Gastroesophageal sphincter (tissue), 4 donors: ENCODE data around the gene TMEM267. TPM values are rescaled to one million over a fixed set of nuclear protein-coding genes. Genes with fewer than 3 reads are reported as not detected.

Experiments used
- ATAC-seq: fragments of 150-250 bp; one replicate; pipeline ENCODE4 v1.9.1; 2016; ENCODE audit warnings: mild to moderate bottlenecking, moderate library complexity
- H3K27ac ChIP-seq, 4 donors: fragments of 200-600 bp; sonication (generic) in 3 of 4; 1 replicate in 3 of 4; 2 replicates in 1 of 4; pipeline ENCODE4 v1.5.1; 2016 to 2019
- H3K27me3 ChIP-seq: fragments of 200-600 bp; sonication (generic); one replicate; pipeline ENCODE4 v1.5.1; 2019
- H3K36me3 ChIP-seq, 2 donors: fragments of 200-600 bp; sonication (generic); one replicate each; pipeline ENCODE4 v1.5.1; 2019; ENCODE audit warnings: control low read depth in 1 of 2
- H3K4me1 ChIP-seq, 3 donors: fragments of 200-600 bp; sonication (generic); 1 replicate in 2 of 3; 2 replicates in 1 of 3; pipeline ENCODE4 v1.5.1; 2016 to 2019; ENCODE audit warnings: control low read depth in 2 of 3
- H3K4me3 ChIP-seq, 2 donors: fragments of 200-600 bp; sonication (generic); one replicate each; pipeline ENCODE4 v1.5.1; 2019; ENCODE audit warnings: mild to moderate bottlenecking in 1 of 2, moderate library complexity in 1 of 2
- H3K9me3 ChIP-seq, 3 donors: fragments of 200-600 bp; sonication (generic); one replicate each; pipeline ENCODE4 v1.5.1; 2017 to 2019; ENCODE audit warnings: control low read depth in 2 of 3
- CTCF ChIP-seq, 4 experiments: fragments of 200-600 bp in 2 of 4; fragments of 450-650 bp in 2 of 4; sonication (generic) in 1 of 4; IDR thresholded peaks; one replicate each; pipeline ENCODE4 v1.5.1; 2017 to 2019; ENCODE audit warnings: antibody characterized with exemption in 4 of 4, mild to moderate bottlenecking in 2 of 4, moderate library complexity in 2 of 4
- EP300 ChIP-seq: sonication (generic); formaldehyde crosslinking; IDR thresholded peaks from one replicate; pipeline ENCODE4 v1.6.1; 2017; ENCODE audit warnings: antibody characterized with exemption, mild to moderate bottlenecking
- POLR2A ChIP-seq, 2 donors: fragments of 450-650 bp; IDR thresholded peaks; one replicate each; pipeline ENCODE4 v1.6.1; 2017; ENCODE audit warnings: antibody characterized with exemption in 2 of 2, mild to moderate bottlenecking in 2 of 2, moderate library complexity in 1 of 2
- POLR2AphosphoS5 ChIP-seq: sonication (generic); formaldehyde crosslinking; IDR thresholded peaks from one replicate; pipeline ENCODE4 v1.6.1; 2017; ENCODE audit warnings: antibody characterized with exemption
- WGBS, 2 donors: methylation state at CpG; one replicate each; pipeline ENCODE4 v1.1.5; 2018; ENCODE audit warnings: low coverage in 1 of 2; 5-methylcytosine and 5-hydroxymethylcytosine counted together
- total RNA-seq, 4 donors: library from RNA; depleted of rRNA; stranded (reverse); fragments of >200 nt; gene quantifications; one replicate each; pipeline ENCODE4 v1.1.0, GENCODE V29; 2016

The TMEM267 gene
- total RNA-seq, 4 donors from 2014 or later = 9.6 to 13.0 (median 11.2) TPM

- no peaks in the 10 kb centered on the region for H3K9me3 ChIP-seq
- no peak for ATAC-seq
- TF ChIP-seq POLR2A (IDR thresholded peaks at IDR 0.05) (no peak), CTCF (IDR thresholded peaks at IDR 0.05) (no peak), EP300 (no peak)
- 100% methylated on average over 2 of the region's 2 CpGs; no CpG with 5 or more reads in 1 of the 2 donors for WGBS, 2 donors
- H3K27ac ChIP-seq = no peak overlapping the region
- H3K4me3 ChIP-seq = no peak overlapping the region
- H3K27me3 ChIP-seq = no peaks in the 10 kb centered on the region
- peaks cover 0 to 19% of the 10 kb centered on the region in 2 donors for H3K36me3 ChIP-seq
- H3K4me1 ChIP-seq = no peaks in the 10 kb centered on the region
These were observed 14.9 kb upstream of the TMEM267 start for GRCh38 chr5:43498581-43498980.

GRCh38 chr5:43497311-43498104 is 13.8 kb upstream of the TMEM267 start:
- H3K4me3 ChIP-seq = no peak overlapping the region
- H3K9me3 ChIP-seq = no peaks in the 10 kb centered on the region
- peaks cover 0 to 12% of the 10 kb centered on the region in 2 donors for H3K36me3 ChIP-seq
- TF ChIP-seq POLR2A (IDR thresholded peaks at IDR 0.05) = no peak
- no peak for TF ChIP-seq EP300
- no peak for TF ChIP-seq POLR2AphosphoS5
- no peak for TF ChIP-seq CTCF (IDR thresholded peaks at IDR 0.05)
- ATAC-seq = no peak
- no peak overlapping the region for H3K27ac ChIP-seq
- H3K4me1 ChIP-seq = no peaks in the 10 kb centered on the region
- H3K27me3 ChIP-seq = no peaks in the 10 kb centered on the region
- 90% methylated on average over 5 of the region's 5 CpGs for WGBS, 2 donors

- ATAC-seq = no peak
- H3K9me3 ChIP-seq = no peaks in the 10 kb centered on the region
- TF ChIP-seq CTCF (IDR thresholded peaks at IDR 0.05) (no peak), POLR2AphosphoS5 (no peak), POLR2A (IDR thresholded peaks at IDR 0.05) (no peak), EP300 (no peak)
- WGBS, 2 donors = 89 to 100% methylated on average over 1 of the region's 1 CpG
- no peaks in the 10 kb centered on the region for H3K4me1 ChIP-seq
- no peak overlapping the region for H3K4me3 ChIP-seq
- no peak overlapping the region for H3K27ac ChIP-seq
- H3K36me3 ChIP-seq = peaks cover 0 to 4% of the 10 kb centered on the region in 2 donors
- H3K27me3 ChIP-seq = no peaks in the 10 kb centered on the region
These were observed 7.7 kb upstream of the TMEM267 start for GRCh38 chr5:43491326-43491725.

GRCh38 chr5:43486353-43486752 is 2.7 kb upstream of the TMEM267 start:
- no peaks in the 10 kb centered on the region for H3K36me3 ChIP-seq
- H3K4me1 ChIP-seq = peaks cover 0 to 28% (median 7%) of the 10 kb centered on the region in 3 donors
- no peak overlapping the region for H3K4me3 ChIP-seq
- H3K27ac ChIP-seq = no peak overlapping the region
- no peaks in the 10 kb centered on the region for H3K27me3 ChIP-seq
- H3K9me3 ChIP-seq = no peaks in the 10 kb centered on the region
- TF ChIP-seq POLR2AphosphoS5 = no peak
- TF ChIP-seq CTCF (IDR thresholded peaks at IDR 0.05) = no peak
- no peak for TF ChIP-seq POLR2A (IDR thresholded peaks at IDR 0.05)
- no peak for TF ChIP-seq EP300
- ATAC-seq = no peak
- 87 to 100% methylated on average over 3 of the region's 3 CpGs for WGBS, 2 donors

GRCh38 chr5:43485406-43485805 is 1.7 kb upstream of the TMEM267 start:
- 100% methylated on average over 1 of the region's 2 CpGs; no CpG with 5 or more reads in 1 of the 2 donors for WGBS, 2 donors
- TF ChIP-seq POLR2A (IDR thresholded peaks at IDR 0.05) (no peak), POLR2AphosphoS5 (no peak), CTCF (IDR thresholded peaks at IDR 0.05) (no peak), EP300 (no peak)
- no peak overlapping the region for H3K4me3 ChIP-seq
- no peaks in the 10 kb centered on the region for H3K36me3 ChIP-seq
- no peak for ATAC-seq
- H3K4me1 ChIP-seq = peaks cover 0 to 28% (median 7%) of the 10 kb centered on the region in 3 donors
- H3K27ac ChIP-seq = peak overlapping the region in 1 of 4 donors; percentile 96
- no peaks in the 10 kb centered on the region for H3K27me3 ChIP-seq
- no peaks in the 10 kb centered on the region for H3K9me3 ChIP-seq
